Esophagus muscularis mucosa (tissue), 3 donors: ENCODE measurements around the gene PHF13.

ENCODE experiments used
- CTCF ChIP-seq, 3 experiments: fragments of 200-600 bp in 2 of 3; fragments of 450-650 bp in 1 of 3; sonication (generic) in 2 of 3; IDR thresholded peaks; one replicate each; pipeline ENCODE4 v1.5.1; 2017 to 2019; ENCODE audit warnings: antibody characterized with exemption in 3 of 3, mild to moderate bottlenecking in 2 of 3, moderate library complexity in 1 of 3
- EP300 ChIP-seq: sonication (generic); formaldehyde crosslinking; IDR thresholded peaks from one replicate; pipeline ENCODE4 v1.6.1; 2017; ENCODE audit warnings: antibody characterized with exemption

GRCh38 chr1:6657138-6657537 lies 43.6 kb downstream of the PHF13 start:
- TF ChIP-seq CTCF (IDR thresholded peaks at IDR 0.05) (no peak), EP300 (no peak)
